Measurements from ENCODE around the gene FMNL3.

GRCh38 chr12:49678711-49679110 lies 28.5 kb downstream of the FMNL3 start:
- TF ChIP-seq POLR2A (IDR thresholded peaks at IDR 0.05) (no peak), POLR2AphosphoS5 (IDR thresholded peaks at IDR 0.05) (no peak), CTCF (IDR thresholded peaks at IDR 0.05) (no peak)
